Measurements from ENCODE around the gene CYTH1. TPM values are rescaled to one million over a fixed set of nuclear protein-coding genes. Genes with fewer than 3 reads are reported as not detected.

CYTH1 gene
- total RNA-seq, 1 experiment from 2014 or later = 34.3 TPM

DNA sequence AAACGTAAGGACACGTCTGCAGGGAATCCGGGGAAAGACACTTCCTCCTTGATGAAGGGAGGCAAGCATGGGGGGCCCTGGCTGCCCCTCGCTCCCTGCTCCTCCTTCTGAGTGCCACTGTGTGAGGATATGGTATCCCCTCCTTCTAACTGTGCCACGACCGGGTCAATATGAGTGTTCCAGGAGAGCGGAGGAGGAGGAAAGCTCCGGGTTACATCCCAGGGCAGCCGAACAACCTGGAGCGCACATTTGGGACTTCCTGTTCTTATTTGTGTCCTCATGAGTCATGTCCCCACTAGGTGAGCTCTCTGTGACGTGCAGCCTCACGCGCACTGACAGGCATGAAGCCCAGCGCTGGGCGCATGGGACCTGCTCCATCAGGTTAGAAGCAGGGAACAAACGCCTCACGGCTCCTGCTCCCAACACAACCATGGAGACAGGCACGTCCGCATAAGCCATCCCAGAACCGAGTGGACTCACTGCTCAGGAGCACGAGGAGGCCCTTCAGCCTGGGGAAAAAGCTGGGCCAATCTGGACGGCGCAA lies 112.0 kb downstream of the CYTH1 start:
- no peaks in the 10 kb centered on the region for H3K79me2 ChIP-seq (ENCODE audit: insufficient read depth, low read length)
- no peaks in the 10 kb centered on the region for H3K27me3 ChIP-seq (ENCODE audit: insufficient read depth, low read length)
- intact Hi-C loops (cut with micrococcal nuclease) = no loop called here
- H3K4me2 ChIP-seq (ENCODE audit: low read length) = no peak overlapping the region
- no peak overlapping the region for H3K27ac ChIP-seq (ENCODE audit: low read depth, low read length)
- no peaks in the 10 kb centered on the region for H3K9me2 ChIP-seq (ENCODE audit: insufficient read depth)
- ChIA-PET RAD21 (ENCODE audit: low non-redundant PET in 1 of 2, low total read pairs in 2 of 2, uncharacterized antibody in 2 of 2, unreplicated experiment in 2 of 2) (no interaction called here), POLR2A (no interaction called here), CTCF (no interaction called here)
- peaks cover 0 to 6% of the 10 kb centered on the region in 2 experiments; a peak in 1 of 4 replicates for H3K36me3 ChIP-seq (ENCODE audit: control insufficient read depth in 1 of 2, insufficient read depth in 2 of 2, low read length in 2 of 2)
- H3K4me3 ChIP-seq (replicated peaks in 1 of 2; ENCODE audit: low read depth in 1 of 2, low read length in 2 of 2) = no peak overlapping the region
- no peak for DNase-seq (ENCODE audit: low read depth, low spot score)
- H3K4me1 ChIP-seq (ENCODE audit: control insufficient read depth in 1 of 2, insufficient read depth in 2 of 2, low read length in 2 of 2) = peaks cover 0 to 11% of the 10 kb centered on the region in 2 experiments; a peak in 1 of 4 replicates
- no peak for ATAC-seq
- no peak overlapping the region for H3K9ac ChIP-seq (ENCODE audit: low read length)
- TF ChIP-seq ZBTB33 (IDR thresholded peaks at IDR 0.05; ENCODE audit: extremely low read depth, insufficient replicate concordance, low read length) (no peak), JUND (IDR thresholded peaks at IDR 0.05) (no peak), EGR1 (IDR thresholded peaks at IDR 0.05; ENCODE audit: low read depth) (no peak), ZFX (IDR thresholded peaks at IDR 0.05) (no peak), POLR2A (IDR thresholded peaks at IDR 0.05; ENCODE audit: borderline replicate concordance, extremely low read depth, insufficient read depth, insufficient read length) (no peak), EZH2phosphoT487 (IDR thresholded peaks at IDR 0.05; ENCODE audit: borderline replicate concordance) (no peak), MAX (IDR thresholded peaks at IDR 0.05) (no peak), CEBPB (IDR thresholded peaks at IDR 0.05; ENCODE audit: low read depth) (no peak), SRF (IDR thresholded peaks at IDR 0.05; ENCODE audit: low read depth) (no peak), TCF7L2 (IDR thresholded peaks at IDR 0.05; ENCODE audit: borderline replicate concordance, extremely low read depth, insufficient read depth, insufficient read length) (no peak)
- no peak overlapping the region for H2AFZ ChIP-seq (ENCODE audit: low read depth, low read length, poor library complexity, severe bottlenecking)
- H3K9me3 ChIP-seq (ENCODE audit: control insufficient read depth in 1 of 2, insufficient read depth in 1 of 2, low read depth in 1 of 2, low read length in 2 of 2) = no peaks in the 10 kb centered on the region
- BruUV-seq (replicated peaks) = no TSS peak
- no peaks in the 10 kb centered on the region for H4K20me1 ChIP-seq (ENCODE audit: insufficient read depth)

All from HCT116 (cell line).